Parathyroid adenoma (tissue), 2 donors: ENCODE data around the gene CCDC50.

Experiments used
- H2AFZ ChIP-seq: fragments of 300-600 bp; sonication (generic); one replicate; pipeline ENCODE4 v1.7.0; 2017; ENCODE audit warnings: antibody characterized with exemption, mild to moderate bottlenecking
- H3K27ac ChIP-seq: fragments of 300-600 bp; sonication (generic); one replicate; pipeline ENCODE4 v1.7.0; 2017
- H3K27me3 ChIP-seq: fragments of 300-600 bp; sonication (generic); one replicate; pipeline ENCODE4 v1.7.0; 2017; ENCODE audit warnings: low read length; ENCODE audit not compliant: control insufficient read depth, insufficient read depth
- H3K36me3 ChIP-seq: fragments of 300-600 bp; sonication (generic); one replicate; pipeline ENCODE4 v1.7.0; 2017; ENCODE audit warnings: low read length; ENCODE audit not compliant: control insufficient read depth, insufficient read depth
- H3K4me1 ChIP-seq: fragments of 300-600 bp; sonication (generic); one replicate; pipeline ENCODE4 v1.7.0; 2017; ENCODE audit warnings: control low read depth
- H3K4me2 ChIP-seq: fragments of 300-600 bp; sonication (generic); one replicate; pipeline ENCODE4 v1.7.0; 2017; ENCODE audit warnings: low read length
- H3K4me3 ChIP-seq: fragments of 300-600 bp; sonication (generic); one replicate; pipeline ENCODE4 v1.7.0; 2017; ENCODE audit warnings: low read depth, low read length
- H3K79me2 ChIP-seq: fragments of 300-600 bp; sonication (generic); one replicate; pipeline ENCODE4 v1.7.0; 2017; ENCODE audit warnings: control low read depth
- H3K9ac ChIP-seq: fragments of 300-600 bp; sonication (generic); one replicate; pipeline ENCODE4 v1.7.0; 2017; ENCODE audit warnings: mild to moderate bottlenecking
- H3K9me3 ChIP-seq: fragments of 300-600 bp; sonication (generic); one replicate; pipeline ENCODE4 v1.7.0; 2017; ENCODE audit warnings: low read length; ENCODE audit not compliant: control insufficient read depth
- CTCF ChIP-seq: fragments of 300-600 bp; sonication (generic); IDR thresholded peaks from one replicate; pipeline ENCODE4 v1.7.0; 2017; ENCODE audit warnings: antibody characterized with exemption, mild to moderate bottlenecking
- donor health status: primary hyperparathyroidism.

Gene CCDC50

GRCh38 chr3:191372122-191372521, 42.9 kb downstream of the CCDC50 start:
- Histone ChIP-seq H3K79me2 (no peaks in the 10 kb centered on the region), H2AFZ (no peak overlapping the region), H3K36me3 (no peaks in the 10 kb centered on the region), H3K4me1 (peaks cover 2% of the 10 kb centered on the region), H3K27ac (no peak overlapping the region), H3K4me2 (no peak overlapping the region), H3K9ac (no peak overlapping the region), H3K27me3 (no peaks in the 10 kb centered on the region), H3K4me3 (no peak overlapping the region), H3K9me3 (no peaks in the 10 kb centered on the region)
- no peak for TF ChIP-seq CTCF

- H3K27ac ChIP-seq, result no peak overlapping the region
- H3K9me3 ChIP-seq, result no peaks in the 10 kb centered on the region
- H3K9ac ChIP-seq, result no peak overlapping the region
- no peak overlapping the region for H3K4me3 ChIP-seq
- no peak for TF ChIP-seq CTCF
- H2AFZ ChIP-seq, result no peak overlapping the region
- peaks cover 2% of the 10 kb centered on the region for H3K4me1 ChIP-seq
- H3K4me2 ChIP-seq, result no peak overlapping the region
- H3K27me3 ChIP-seq, result no peaks in the 10 kb centered on the region
- no peaks in the 10 kb centered on the region for H3K79me2 ChIP-seq
- no peaks in the 10 kb centered on the region for H3K36me3 ChIP-seq
These were observed 44.1 kb downstream of the CCDC50 start for GRCh38 chr3:191373327-191373726.

GRCh38 chr3:191376516-191377141, 47.4 kb downstream of the CCDC50 start:
- Histone ChIP-seq H3K4me3 (no peak overlapping the region), H3K9me3 (no peaks in the 10 kb centered on the region), H3K9ac (no peak overlapping the region), H3K27me3 (no peaks in the 10 kb centered on the region), H2AFZ (no peak overlapping the region), H3K36me3 (no peaks in the 10 kb centered on the region), H3K27ac (peak overlapping the region; percentile 30), H3K4me2 (no peak overlapping the region), H3K79me2 (no peaks in the 10 kb centered on the region), H3K4me1 (peaks cover 2% of the 10 kb centered on the region)
- no peak for TF ChIP-seq CTCF

GRCh38 chr3:191378142-191378812, 49.1 kb downstream of the CCDC50 start:
- Histone ChIP-seq H3K4me1 (peaks cover 2% of the 10 kb centered on the region), H3K27ac (no peak overlapping the region), H3K79me2 (no peaks in the 10 kb centered on the region), H3K27me3 (no peaks in the 10 kb centered on the region), H3K4me2 (no peak overlapping the region), H3K9ac (no peak overlapping the region), H3K36me3 (no peaks in the 10 kb centered on the region), H3K4me3 (no peak overlapping the region), H3K9me3 (no peaks in the 10 kb centered on the region), H2AFZ (no peak overlapping the region)
- no peak for TF ChIP-seq CTCF

GRCh38 chr3:191379446-191379845, 50.3 kb downstream of the CCDC50 start:
- Histone ChIP-seq H3K4me1 (peaks cover 2% of the 10 kb centered on the region), H3K4me2 (no peak overlapping the region), H3K79me2 (no peaks in the 10 kb centered on the region), H3K9me3 (no peaks in the 10 kb centered on the region), H3K4me3 (no peak overlapping the region), H3K9ac (no peak overlapping the region), H3K27me3 (no peaks in the 10 kb centered on the region), H3K36me3 (no peaks in the 10 kb centered on the region), H2AFZ (no peak overlapping the region), H3K27ac (no peak overlapping the region)
- no peak for TF ChIP-seq CTCF
